ENCODE results near the gene BICRAL.

DNA sequence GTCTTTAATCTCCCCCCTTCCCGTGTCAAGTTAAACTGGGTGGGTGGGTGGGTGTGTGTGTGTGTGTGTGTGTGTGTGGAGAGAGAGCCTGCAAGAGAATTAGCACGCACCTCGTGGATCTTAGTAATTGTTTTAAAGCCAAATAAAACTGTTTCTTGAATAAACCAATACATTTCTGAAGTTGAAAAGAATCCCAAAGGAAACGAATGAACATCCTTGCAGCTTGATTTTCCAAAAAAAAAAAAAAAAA, 381 bp upstream of the BICRAL start:
- TF ChIP-seq SIN3A (IDR thresholded peaks at IDR 0.05; ENCODE audit: borderline replicate concordance, insufficient read depth, low read length) (no peak), TAF1 (IDR thresholded peaks at IDR 0.05; ENCODE audit: borderline replicate concordance, insufficient read depth, low read length) (no peak), POLR2AphosphoS5 (IDR thresholded peaks at IDR 0.05; ENCODE audit: low read depth, low read length) (no peak), FOXP2 (optimal IDR thresholded peaks at IDR 0.05; ENCODE audit: borderline replicate concordance, extremely low read depth, extremely low read length, insufficient read depth) (no peak)
- TF ChIP-seq, protein P1, sequence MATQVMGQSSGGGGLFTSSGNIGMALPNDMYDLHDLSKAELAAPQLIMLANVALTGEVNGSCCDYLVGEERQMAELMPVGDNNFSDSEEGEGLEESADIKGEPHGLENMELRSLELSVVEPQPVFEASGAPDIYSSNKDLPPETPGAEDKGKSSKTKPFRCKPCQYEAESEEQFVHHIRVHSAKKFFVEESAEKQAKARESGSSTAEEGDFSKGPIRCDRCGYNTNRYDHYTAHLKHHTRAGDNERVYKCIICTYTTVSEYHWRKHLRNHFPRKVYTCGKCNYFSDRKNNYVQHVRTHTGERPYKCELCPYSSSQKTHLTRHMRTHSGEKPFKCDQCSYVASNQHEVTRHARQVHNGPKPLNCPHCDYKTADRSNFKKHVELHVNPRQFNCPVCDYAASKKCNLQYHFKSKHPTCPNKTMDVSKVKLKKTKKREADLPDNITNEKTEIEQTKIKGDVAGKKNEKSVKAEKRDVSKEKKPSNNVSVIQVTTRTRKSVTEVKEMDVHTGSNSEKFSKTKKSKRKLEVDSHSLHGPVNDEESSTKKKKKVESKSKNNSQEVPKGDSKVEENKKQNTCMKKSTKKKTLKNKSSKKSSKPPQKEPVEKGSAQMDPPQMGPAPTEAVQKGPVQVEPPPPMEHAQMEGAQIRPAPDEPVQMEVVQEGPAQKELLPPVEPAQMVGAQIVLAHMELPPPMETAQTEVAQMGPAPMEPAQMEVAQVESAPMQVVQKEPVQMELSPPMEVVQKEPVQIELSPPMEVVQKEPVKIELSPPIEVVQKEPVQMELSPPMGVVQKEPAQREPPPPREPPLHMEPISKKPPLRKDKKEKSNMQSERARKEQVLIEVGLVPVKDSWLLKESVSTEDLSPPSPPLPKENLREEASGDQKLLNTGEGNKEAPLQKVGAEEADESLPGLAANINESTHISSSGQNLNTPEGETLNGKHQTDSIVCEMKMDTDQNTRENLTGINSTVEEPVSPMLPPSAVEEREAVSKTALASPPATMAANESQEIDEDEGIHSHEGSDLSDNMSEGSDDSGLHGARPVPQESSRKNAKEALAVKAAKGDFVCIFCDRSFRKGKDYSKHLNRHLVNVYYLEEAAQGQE (IDR thresholded peaks at IDR 0.05; ENCODE audit: insufficient read depth in 1 of 2, low read depth in 2 of 2, low read length in 2 of 2), result no peak

All from PFSK-1 (cell line).